Stimulated activated CD4-positive, alpha-beta T cell treated with anti-CD3 and anti-CD28 coated beads, Interleukin-15, amount 100 ng/mL, for 24 hours (primary cell): Measurements from ENCODE around the gene TIAL1.

ENCODE experiments used
- DNase-seq: peaks from one replicate; pipeline ENCODE4 v3.0.0-alpha.2; 2020

TIAL1 gene

GRCh38 chr10:119526621-119527592 lies 69.9 kb downstream of the TIAL1 start:
- no peak for DNase-seq

- DNase-seq = no peak
These were observed 70.6 kb downstream of the TIAL1 start for GRCh38 chr10:119526149-119526548.

DNA sequence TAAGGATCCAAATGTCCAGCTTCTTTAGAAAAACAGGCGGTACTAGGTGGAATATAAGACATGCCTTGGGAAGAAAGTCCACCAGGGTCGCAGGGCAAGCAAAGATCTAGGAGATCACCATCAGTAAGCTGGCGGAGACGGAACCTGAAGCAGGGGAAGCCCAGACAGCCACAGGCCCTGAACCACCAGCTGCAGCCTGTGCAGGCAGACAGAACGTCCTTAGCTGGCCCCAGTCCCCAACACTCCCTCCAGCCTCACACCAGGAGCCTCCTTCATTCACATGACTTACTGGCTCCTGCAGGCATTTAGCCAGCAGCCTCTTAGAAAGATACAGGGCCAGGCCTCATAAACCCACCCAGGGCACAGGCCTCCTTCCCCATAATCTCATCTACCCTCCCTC lies 71.6 kb downstream of the TIAL1 start:
- DNase-seq = no peak

DNA sequence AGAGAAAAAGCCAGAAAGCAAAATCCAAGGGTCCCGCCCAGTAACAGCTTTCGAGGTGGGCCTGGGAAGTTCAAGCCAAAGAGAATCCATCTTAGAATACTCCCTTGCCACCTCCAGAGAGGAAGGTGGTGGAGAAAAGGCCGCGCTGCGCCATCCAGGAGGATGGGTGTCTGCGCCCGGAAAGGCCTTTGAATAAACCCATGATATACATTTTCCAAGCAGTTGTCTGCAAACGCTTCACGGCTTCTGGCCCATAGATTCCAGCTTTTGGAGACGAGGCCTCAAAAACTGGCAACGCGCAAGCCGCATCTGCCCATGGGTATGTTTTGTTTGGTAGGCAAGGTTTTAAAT lies 72.1 kb downstream of the TIAL1 start:
- no peak for DNase-seq

GRCh38 chr10:119523895-119524719 lies 72.7 kb downstream of the TIAL1 start:
- DNase-seq = no peak
